Activated CD8-positive, alpha-beta T cell treated with anti-CD3 and anti-CD28 coated beads for 36 hours (primary cell): ENCODE data around the gene CD81. TPM values are rescaled to one million over a fixed set of nuclear protein-coding genes. Genes with fewer than 3 reads are reported as not detected.
"Not testable (repeated sequence)": the region's sequence is repeated elsewhere in the genome, so short reads cannot be mapped to it uniquely, and the experiment has no call there.

Experiments used
- ATAC-seq: fragments of 200-7000 bp; cut with Tn5 transposase; one replicate; pipeline ENCODE4 v1.10.0; 2021; ENCODE audit warnings: mild to moderate bottlenecking, moderate library complexity
- CTCF ChIA-PET: fragments of 350-600 bp; sonication (Branson Sonifier 250); formaldehyde crosslinking; loops from one replicate; lab custom pipeline; 2021; ENCODE audit warnings: antibody characterized with exemption; lab: Charles Lee
- POLR2A ChIA-PET: fragments of 350-600 bp; sonication (Branson Sonifier 250); formaldehyde crosslinking; loops from one replicate; lab custom pipeline; 2021; ENCODE audit warnings: antibody characterized with exemption; lab: Charles Lee
- DNase-seq: peaks from one replicate; pipeline ENCODE4 v3.0.0-alpha.2; 2020
- H3K27ac Mint-ChIP-seq: one replicate; pipeline ENCODE4 v1.8.0; 2021; ENCODE audit warnings: mild to moderate bottlenecking, mixed read lengths
- H3K27me3 Mint-ChIP-seq: one replicate; pipeline ENCODE4 v1.8.0; 2021; ENCODE audit warnings: mixed read lengths
- H3K36me3 Mint-ChIP-seq: one replicate; pipeline ENCODE4 v1.8.0; 2021; ENCODE audit warnings: low read depth, mixed read lengths
- H3K4me1 Mint-ChIP-seq: one replicate; pipeline ENCODE4 v1.8.0; 2021; ENCODE audit warnings: low read depth, mixed read lengths
- H3K4me3 Mint-ChIP-seq: one replicate; pipeline ENCODE4 v1.8.0; 2021; ENCODE audit warnings: mild to moderate bottlenecking, moderate library complexity, mixed read lengths
- H3K9me3 Mint-ChIP-seq: one replicate; pipeline ENCODE4 v1.8.0; 2021; ENCODE audit warnings: mixed read lengths
- intact Hi-C: fragments of 100-400 bp; cut with micrococcal nuclease; formaldehyde crosslinking; loops from one replicate; pipeline ENCODE4 v1.10.0; 2022
- total RNA-seq, 2 experiments: library from RNA; stranded (reverse); gene quantifications; one replicate each; pipeline ENCODE4 v1.2.3, GENCODE V29; 2021
- TF ChIP-seq, protein P1 (sequence below): fragments of 200-600 bp; IDR thresholded peaks from one replicate; pipeline ENCODE4 v1.8.0; 2022; ENCODE audit warnings: antibody characterized with exemption, mild to moderate bottlenecking

The CD81 gene
- total RNA-seq, 2 experiments from 2014 or later = 133 to 138 TPM

DNA sequence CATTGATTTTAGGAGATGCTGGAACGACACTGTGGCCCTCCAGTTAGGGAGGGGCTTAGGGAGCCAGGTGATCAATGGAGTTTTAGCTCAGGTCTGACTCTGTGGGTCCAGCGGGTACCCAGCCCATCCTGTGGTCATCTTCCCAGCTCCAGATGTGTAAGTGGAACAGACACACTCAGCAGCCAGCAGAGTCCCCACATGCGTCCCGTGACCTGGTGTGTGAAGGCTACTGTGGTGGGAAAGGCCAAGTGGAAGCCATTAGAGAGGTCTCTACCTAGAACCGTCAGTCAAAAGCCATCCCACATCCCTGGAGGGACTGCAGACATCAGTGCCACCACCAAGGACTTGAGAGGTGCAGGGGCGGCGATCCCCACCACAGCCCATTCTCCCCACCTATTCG is 19.9 kb upstream of the CD81 start:
- Mint-ChIP-seq H3K4me1 (no peaks in the 10 kb centered on the region), H3K9me3 (no peaks in the 10 kb centered on the region), H3K36me3 (no peaks in the 10 kb centered on the region), H3K27me3 (no peaks in the 10 kb centered on the region), H3K27ac (no peak overlapping the region), H3K4me3 (no peak overlapping the region)
- CTCF ChIA-PET = no interaction called here
- DNase-seq = no peak
- no peak for ATAC-seq
- intact Hi-C loops = no loop called here
- POLR2A ChIA-PET = no interaction called here
- TF ChIP-seq, protein P1, sequence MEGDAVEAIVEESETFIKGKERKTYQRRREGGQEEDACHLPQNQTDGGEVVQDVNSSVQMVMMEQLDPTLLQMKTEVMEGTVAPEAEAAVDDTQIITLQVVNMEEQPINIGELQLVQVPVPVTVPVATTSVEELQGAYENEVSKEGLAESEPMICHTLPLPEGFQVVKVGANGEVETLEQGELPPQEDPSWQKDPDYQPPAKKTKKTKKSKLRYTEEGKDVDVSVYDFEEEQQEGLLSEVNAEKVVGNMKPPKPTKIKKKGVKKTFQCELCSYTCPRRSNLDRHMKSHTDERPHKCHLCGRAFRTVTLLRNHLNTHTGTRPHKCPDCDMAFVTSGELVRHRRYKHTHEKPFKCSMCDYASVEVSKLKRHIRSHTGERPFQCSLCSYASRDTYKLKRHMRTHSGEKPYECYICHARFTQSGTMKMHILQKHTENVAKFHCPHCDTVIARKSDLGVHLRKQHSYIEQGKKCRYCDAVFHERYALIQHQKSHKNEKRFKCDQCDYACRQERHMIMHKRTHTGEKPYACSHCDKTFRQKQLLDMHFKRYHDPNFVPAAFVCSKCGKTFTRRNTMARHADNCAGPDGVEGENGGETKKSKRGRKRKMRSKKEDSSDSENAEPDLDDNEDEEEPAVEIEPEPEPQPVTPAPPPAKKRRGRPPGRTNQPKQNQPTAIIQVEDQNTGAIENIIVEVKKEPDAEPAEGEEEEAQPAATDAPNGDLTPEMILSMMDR = no peak

DNA sequence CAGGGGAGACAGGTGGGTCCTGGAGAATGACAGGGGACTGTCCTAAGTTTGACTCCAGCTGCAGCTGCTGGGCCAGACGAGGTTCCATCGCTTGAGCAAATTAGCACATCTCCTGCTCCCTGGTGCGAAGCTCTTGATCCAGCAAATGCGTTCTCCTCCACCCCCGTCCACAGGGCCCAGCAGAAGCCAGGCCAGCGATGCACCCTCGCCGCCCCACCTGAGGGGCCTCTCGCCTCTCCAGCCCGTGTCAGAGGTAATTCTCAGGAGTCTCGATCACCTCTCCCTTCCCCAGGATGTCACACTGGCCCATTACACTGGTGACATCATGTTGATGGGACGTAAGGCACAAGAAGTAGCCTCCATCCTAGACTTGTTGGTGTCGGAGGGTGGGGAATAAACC is 19.5 kb upstream of the CD81 start:
- H3K27me3 Mint-ChIP-seq, CTCF ChIA-PET, DNase-seq, POLR2A ChIA-PET, ATAC-seq, H3K4me3 Mint-ChIP-seq, H3K4me1 Mint-ChIP-seq, H3K9me3 Mint-ChIP-seq, H3K36me3 Mint-ChIP-seq, H3K27ac Mint-ChIP-seq, intact Hi-C loops: not testable (repeated sequence)

GRCh38 chr11:2358754-2359442 is 18.2 kb upstream of the CD81 start:
- ChIA-PET POLR2A (no interaction called here), CTCF (no interaction called here)
- no peak overlapping the region for H3K27ac Mint-ChIP-seq
- no peaks in the 10 kb centered on the region for H3K36me3 Mint-ChIP-seq
- DNase-seq = no peak
- H3K4me1 Mint-ChIP-seq = no peaks in the 10 kb centered on the region
- no peaks in the 10 kb centered on the region for H3K27me3 Mint-ChIP-seq
- H3K9me3 Mint-ChIP-seq = no peaks in the 10 kb centered on the region
- no peak for ATAC-seq
- intact Hi-C loops = no loop called here
- TF ChIP-seq, protein P1 = no peak
- no peak overlapping the region for H3K4me3 Mint-ChIP-seq

- no peaks in the 10 kb centered on the region for H3K4me1 Mint-ChIP-seq
- no peak overlapping the region for H3K4me3 Mint-ChIP-seq
- POLR2A ChIA-PET = no interaction called here
- intact Hi-C loops = no loop called here
- no peak for DNase-seq
- no peaks in the 10 kb centered on the region for H3K36me3 Mint-ChIP-seq
- H3K27me3 Mint-ChIP-seq = no peaks in the 10 kb centered on the region
- ATAC-seq = no peak
- CTCF ChIA-PET = no interaction called here
- TF ChIP-seq, protein P1 = no peak
- no peaks in the 10 kb centered on the region for H3K9me3 Mint-ChIP-seq
- H3K27ac Mint-ChIP-seq = no peak overlapping the region
These were observed 17.6 kb upstream of the CD81 start for GRCh38 chr11:2359557-2359956.

DNA sequence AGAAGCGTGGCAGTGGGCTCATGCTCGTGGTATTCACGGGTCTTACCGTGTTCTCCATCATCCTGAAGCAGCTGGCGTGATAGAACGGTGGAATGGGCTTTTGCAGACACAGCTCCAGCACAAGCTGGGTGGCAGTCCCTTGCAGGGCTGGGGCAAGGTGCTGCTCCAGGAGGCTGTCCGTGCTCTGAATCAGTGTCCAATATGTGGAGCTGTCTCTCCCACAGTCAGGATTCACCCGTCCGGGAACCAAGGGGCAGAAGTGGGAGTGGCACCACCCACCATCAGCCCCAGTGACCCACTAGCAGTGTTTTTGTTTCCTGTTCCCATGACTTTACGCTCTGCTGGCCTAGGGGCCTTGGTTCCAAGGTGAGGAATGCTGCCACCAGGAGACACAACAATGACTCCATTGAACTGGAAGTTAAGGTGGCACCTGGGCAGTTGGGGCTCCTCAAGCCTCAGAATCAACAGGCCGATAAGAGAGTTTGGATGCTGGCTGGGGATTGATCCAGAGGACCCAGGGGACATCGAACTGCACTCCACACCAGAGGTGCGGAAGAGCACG is 16.9 kb upstream of the CD81 start:
- Mint-ChIP-seq H3K27me3 (no peaks in the 10 kb centered on the region), H3K27ac (no peak overlapping the region), H3K9me3 (no peaks in the 10 kb centered on the region), H3K4me3 (no peak overlapping the region), H3K36me3 (no peaks in the 10 kb centered on the region), H3K4me1 (no peaks in the 10 kb centered on the region)
- intact Hi-C loops = no loop called here
- TF ChIP-seq, protein P1 = no peak
- POLR2A ChIA-PET = no interaction called here
- CTCF ChIA-PET = no interaction called here
- no peak for DNase-seq
- no peak for ATAC-seq
